Stimulated activated CD8-positive, alpha-beta memory T cell treated with anti-CD3 and anti-CD28 coated beads, Interleukin-7, amount 100 ng/mL, for 48 hours (primary cell): ENCODE results near the gene APC2.
A peak's percentile ranks its signal among the peaks of the same experiment; 100 is the strongest.
"Not testable (repeated sequence)": the region's sequence is repeated elsewhere in the genome, so short reads cannot be mapped to it uniquely, and the experiment has no call there.

Source experiments
- DNase-seq, 2 donors: peaks; one replicate each; pipeline ENCODE4 v3.0.0-alpha.2; 2020; ENCODE audit warnings: low read depth in 1 of 2; ENCODE audit errors: extremely low read depth in 1 of 2

Gene APC2

DNA sequence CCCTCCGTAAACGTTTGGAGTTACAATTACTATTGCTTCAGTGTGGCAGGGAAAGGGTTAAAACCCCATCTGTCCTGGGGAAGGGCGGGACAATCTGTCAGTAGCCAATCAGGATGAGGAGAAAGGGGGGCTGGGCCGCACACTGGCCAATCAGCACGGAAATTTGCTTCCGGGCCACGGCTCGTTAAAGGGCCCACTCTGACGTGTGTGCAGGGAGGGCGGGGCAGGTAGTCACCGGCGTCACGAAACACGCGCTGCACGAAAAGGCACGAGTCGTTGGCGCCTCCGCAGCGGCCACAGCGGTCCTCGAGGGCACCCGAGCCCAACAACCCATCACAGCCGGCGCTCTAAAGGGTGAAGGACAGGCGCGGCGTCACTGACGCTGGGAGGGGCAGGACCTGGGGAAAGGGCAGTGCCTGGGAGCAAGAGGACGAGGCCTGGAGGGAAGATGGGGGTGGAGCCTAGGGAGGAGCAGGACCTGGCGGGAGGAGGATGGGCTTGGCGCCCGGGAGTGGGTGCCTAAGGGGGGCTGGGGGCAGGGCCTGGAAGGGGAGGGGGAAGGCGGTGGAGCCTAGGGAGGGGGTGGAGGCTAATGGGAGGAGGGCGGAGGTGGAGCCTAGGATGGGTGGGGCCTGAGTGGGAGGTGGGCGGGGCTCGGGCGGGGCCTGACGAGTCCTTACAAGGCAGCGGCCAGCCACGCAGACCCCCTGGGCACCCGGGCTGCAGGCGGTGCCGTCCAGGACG lies 58.0 kb downstream of the APC2 start:
- DNase-seq = peak; percentile 69 to 89

DNA sequence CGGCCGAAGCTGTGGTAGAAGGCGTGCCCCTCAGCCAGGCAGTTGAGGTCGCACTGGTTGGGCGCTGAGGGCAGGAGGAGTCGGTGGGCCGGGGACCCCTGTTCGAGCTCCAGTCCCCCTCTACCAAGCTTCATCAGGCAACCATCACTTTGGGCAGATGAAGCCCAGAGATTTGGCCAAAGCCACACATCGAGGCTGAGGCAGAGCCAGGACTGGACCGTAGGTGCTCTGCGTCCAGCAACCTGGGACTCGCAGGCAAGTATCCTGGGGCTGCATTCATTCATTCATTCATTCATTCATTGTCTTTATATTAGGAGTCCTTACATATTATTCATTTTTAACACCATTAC lies 58.6 kb downstream of the APC2 start:
- no peak for DNase-seq

DNA sequence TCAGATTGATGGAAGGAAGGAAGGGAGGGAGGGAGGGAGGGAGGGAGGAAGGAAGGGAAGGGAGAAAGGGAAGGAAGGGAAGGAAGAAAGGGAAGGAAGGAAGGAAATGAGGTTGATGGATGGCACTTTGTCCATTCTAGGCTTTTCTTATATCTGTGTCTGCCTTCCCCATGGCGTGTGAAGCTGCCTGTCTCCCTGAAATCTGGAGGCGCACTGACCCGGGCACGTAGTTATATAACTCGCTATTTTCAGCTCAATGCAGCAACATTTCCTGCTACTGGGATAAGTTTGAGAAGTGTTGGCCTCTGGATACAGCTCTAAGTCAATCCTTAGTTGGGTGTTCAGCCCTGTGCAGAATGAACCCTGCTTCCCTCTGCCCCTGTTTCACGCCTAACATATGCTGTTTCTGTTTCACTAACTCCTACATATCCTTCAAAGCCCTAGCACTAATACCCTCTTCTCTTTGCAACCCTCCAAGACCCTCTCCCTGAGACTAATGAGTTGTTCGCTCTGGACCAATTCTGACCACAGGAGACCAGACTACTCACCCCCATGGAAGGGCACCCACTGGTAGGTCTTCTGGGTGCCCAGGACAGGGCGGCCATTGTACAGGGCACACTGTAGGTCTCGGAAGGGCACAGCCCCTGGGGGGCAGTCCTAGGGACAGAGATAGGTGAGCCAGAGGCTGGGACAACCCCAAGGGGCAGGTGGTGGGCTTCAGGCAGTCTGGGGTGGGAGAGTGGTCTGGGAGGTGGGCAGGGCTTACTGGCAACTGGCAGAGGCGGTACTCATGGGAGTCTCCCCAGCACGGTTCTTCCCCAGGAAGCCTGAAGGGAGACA lies 59.9 kb downstream of the APC2 start:
- no peak for DNase-seq

DNA sequence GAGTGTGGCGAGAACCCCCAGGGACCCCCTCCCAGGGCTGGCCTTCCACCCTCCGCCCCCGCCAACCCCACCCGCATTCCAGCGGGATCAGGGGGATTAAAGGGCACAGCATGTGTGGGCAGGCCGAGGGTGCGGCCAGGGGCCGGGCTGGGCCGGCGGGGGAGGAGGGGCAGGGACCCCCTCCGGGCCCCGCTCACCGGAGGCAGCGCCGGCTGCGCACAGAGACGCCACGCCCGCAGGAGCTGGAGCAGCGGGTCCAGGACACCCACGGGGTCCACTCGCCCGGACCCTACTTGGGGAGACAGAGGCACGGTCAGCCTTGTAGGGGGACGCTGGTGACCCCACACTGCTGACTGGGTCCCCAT lies 60.5 kb downstream of the APC2 start:
- DNase-seq = no peak

DNA sequence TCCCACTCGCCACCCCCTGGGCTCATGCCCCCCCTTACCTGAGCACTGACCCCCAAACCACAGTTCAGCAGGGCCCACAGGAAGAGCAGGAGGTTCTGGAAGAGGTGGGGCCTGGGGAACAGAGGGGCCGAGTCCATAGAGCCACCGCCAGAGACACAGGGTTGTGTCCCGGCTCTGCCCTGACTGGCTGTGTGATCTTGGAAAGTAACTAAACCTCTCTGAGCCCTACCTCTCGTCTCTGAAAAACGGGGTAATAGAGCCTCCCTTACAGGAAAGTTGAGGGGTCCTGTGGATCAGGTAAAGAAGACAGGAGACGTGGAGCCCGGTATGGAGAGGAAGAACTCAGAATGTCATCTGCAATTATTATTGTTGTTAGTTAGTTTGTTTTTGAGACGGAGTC lies 60.9 kb downstream of the APC2 start:
- no peak for DNase-seq

DNA sequence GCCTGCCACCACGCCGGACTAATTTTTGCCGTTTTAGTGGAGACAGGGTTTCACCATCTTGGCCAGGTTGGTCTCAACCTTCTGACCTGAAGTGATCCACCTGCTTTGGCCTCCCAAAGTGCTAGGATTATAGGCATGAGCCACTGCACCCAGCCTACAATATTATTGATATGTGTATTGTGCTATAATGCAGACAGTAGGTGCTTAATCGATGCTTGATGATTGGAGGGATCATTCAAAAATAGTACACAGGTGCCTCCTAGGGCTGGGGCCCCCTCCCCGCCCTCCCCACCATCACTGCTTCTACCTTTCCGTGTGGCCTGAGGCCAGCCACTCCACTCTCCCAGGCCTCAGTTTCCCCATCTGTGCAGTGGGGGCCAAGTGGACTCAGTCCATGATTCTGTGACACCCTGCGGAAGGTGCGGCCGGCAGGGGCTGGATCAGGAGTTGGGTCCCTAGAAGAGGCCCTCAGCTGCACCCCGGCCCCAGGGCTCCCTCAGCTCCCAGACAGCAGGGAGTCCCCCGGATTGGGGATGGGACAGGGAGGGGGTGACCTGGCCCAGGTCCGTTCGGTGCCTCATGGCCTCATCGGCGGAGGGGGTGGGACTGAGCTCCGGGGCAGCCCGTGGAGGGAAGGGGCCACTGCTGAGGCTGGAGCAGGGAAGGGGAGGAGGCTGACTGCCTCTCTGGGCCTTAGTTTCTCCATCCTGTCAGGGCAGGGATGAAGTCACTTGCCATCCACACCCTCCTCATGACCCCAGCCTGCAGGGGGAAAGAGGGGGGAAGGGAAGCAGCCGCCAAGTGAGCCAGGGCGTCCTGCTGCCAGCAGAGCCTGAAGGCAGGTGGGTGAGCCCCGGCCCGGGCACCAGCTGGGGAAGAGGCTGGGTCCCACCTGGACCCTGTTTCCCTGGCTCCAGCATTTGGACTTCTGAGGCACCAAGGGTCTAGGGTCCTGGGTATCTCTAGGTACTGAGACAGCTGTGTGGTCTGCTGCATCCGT lies 61.7 kb downstream of the APC2 start:
- DNase-seq = no peak

DNA sequence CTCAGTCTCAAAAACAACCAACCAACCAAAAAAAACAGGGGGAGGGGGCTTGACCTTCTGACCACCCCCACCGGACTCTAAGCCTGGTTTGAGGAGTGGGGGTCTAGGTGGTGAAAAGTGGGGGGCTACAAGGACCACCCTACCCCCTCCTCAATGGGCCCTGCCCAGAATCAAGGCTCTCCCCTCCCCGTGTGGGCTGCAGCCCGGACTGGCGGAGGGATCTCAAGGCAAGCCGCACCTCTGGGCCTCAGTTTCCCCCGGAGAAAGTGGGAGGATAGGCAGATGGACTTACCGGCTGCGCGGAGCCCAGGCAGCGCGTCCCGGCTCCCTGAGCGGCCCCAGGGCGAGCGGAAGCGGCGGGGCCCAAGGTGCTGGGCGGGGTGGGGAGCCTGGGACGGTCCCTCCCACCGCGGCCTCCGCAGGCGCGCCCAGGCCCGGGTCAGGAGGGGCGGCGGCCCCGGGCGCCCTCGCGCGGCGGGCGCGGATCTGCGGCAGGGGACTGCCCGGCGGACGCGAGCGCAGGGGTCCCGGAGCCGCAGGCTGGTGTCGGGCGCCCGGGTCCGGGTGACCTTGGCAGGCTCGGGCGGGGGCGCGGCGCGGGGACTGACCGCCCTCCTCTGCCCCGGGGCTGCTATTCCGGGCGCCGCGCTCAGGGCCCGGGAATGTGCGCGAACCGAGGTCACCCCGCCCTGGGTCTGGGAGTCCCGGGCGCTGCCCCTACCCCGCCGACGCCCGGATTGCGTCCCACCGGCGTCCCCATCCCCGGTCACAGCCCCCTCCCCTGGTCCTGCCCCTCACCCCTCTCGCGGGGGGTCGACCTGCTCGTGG lies 63.0 kb downstream of the APC2 start, which contains the start of gene ADAMTSL5:
Gene ADAMTSL5 (minus strand): TSS at position 349 of the 828 bp plus-strand sequence. CDS start 2,076 bp downstream, outside the sequence.
- DNase-seq = peak; percentile 56 to 57

DNA sequence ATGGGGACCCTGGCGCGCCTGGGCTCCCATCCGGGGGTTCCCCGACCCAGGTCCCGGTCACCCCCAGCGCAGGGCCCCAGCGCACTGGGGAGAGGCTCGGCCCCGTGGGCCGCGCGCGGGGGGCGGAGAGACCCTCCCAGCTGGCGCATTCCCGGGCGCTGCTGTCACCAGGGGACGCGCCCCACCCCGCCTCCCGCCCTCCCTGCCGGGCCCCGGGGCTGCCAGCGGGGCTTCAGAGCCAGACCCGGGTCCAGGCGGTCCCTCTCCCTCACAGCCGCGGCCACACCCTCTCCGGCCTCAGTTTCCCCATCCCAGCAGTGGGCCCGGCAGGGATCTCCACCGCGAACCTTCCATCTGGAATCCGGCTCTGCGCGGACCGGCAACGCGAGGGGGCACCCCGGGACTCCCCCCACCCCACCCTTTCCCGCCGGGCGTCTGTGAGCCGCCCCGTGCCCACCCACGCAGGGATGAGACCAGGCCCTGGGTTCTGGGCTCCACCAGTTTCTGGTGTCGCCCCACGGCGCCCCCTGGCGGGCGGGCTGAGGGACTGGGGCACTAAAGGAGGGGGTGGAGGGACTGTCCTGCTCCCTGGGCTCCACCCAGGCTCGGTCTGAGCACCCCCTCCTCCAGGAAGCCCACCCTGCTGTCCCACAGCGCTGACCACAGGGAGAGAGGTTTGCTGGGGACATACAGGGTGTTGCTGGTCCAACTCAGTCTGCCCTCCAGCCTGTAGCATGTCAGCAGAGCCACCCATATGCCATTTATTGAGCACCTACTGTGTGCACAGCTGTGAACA lies 63.8 kb downstream of the APC2 start:
- peak in 1 of 2 donors; percentile 62 for DNase-seq

DNA sequence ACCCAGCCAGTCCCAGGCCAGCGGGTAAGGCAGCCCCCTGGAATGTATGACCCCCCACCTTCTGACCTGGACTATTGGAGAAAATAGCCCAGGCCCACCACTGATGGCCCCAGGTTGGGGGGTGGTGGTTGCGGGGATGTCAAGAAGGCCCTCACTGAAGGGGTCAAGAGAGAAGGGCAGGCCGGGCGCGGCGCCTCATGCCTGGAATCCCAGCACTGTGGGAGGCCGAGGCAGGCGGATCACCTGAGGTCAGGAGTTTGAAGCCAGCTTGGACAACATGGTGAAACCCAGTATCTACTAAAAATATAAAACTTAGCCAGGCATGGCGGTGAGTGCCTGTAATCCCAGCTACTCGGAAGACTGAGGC lies 64.4 kb downstream of the APC2 start:
- DNase-seq = no peak

DNA sequence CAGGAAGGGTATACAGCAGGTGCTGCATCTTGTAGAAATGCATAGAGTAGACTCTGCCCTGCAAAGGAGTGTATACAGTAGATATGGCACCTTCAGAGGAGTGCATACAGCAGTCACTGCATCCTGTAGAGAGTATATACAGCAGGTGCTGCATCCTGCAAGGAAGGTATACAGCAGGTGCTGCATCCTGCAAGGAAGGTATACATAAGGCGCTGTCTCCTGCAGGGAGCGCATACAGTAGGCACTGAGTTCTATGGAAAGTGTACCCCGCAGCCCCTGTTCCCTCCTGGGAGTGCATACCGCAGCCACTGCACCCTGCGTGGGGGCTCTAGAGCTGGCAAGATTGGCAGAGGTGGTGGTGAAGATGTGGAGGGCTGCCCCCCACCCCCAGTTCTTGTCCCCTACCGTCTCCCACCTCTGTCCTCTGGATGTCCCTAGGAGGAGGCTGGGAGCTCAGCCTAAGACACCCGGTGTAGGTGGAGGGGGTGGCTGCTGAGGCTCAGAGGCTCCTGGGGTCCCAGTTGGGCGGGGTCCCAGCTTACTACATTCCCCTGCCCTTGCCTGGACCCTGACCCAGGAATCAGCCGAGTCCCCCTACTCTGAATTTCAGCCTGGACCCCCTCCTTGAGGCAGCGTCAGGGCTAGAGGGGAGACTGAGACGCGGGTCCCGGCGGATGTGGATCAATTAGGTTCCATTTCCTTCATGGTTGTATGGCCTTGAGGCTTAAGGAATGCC lies 65.2 kb downstream of the APC2 start:
- DNase-seq = no peak

DNA sequence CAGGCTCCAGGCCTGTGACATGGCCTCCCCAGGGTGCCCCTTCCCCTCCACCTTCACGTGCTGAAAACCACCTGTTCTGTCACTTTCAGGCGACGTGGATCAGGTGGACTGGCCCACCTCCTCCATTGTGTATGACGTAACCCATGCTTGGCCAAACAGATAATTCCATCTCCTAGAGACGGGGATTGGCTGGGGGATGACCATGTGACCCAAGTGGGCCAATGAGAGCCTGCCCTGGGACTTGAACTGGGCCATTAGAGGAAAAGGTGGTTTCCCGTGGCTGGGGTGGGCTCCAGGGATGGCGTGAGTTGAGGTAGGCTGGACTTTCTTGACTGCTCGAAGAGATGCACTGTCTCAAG lies 66.5 kb downstream of the APC2 start:
- DNase-seq = no peak

DNA sequence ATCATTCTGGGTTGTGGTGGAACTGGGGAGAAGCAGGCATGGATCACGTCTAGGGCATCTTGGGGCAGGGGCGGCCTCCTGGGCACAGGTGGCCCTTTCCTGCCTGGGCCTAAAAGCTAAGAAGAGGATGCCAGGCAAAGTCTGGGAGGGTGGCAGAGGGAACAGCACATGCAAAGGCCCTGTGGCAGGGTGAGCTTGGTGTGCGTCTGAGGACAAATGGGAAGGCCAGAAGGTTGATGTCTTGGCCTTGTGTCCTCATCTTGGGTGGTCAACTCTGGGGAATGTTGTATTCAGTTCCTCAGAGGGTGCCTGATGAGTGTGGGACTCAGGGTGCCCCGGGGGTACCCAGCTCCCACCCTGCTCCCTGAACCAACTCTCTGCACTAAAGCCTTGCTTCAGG lies 68.5 kb downstream of the APC2 start:
- DNase-seq = no peak

DNA sequence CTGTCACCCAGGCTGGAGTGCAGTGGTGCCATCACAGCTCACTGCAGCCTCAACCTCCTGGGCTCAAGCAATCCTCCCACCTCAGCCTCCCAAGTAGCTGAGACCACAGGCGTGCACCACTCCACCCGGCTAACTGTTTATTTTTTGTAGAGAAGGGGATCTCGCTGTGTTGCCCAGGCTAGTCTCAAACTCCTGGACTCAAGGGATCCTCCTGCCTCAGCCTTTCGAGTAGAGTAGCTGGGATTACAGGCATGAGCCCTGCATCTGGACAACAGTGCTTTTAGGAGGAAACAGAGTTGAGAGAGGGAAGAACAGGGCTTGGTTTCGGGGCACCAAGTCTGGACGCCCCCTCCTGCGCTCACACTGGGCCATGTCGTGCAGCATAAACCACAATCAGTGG lies 69.9 kb downstream of the APC2 start:
- DNase-seq = not testable (repeated sequence)

DNA sequence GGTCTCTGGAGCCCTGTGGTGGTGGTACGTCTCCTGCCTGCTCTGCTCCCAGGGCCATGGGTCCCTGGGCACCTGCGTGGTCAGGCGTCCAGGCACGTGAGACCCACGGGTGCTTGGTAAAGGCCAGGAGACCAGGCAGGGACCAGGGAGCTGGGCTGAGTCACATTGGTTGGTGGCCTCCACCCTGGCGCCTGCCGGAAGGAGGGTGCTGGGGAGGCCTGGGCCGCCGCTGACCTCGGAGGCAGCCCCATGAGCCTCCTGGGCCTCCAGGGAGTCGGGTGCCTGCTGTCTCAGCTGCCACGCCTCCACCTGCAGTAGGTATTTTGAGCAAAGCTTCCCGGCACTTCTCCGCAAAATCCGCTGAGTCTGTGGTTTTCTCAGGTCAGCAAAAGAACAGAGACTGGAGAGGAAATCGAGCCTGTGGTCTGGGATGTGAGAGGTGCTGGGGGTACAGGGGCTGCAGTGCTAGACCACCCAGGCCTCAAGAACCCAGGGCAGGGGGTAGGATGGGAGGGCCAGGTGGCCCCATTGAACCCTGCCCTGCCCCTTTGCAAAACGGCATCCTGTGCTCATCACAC lies 70.4 kb downstream of the APC2 start:
- no peak for DNase-seq

DNA sequence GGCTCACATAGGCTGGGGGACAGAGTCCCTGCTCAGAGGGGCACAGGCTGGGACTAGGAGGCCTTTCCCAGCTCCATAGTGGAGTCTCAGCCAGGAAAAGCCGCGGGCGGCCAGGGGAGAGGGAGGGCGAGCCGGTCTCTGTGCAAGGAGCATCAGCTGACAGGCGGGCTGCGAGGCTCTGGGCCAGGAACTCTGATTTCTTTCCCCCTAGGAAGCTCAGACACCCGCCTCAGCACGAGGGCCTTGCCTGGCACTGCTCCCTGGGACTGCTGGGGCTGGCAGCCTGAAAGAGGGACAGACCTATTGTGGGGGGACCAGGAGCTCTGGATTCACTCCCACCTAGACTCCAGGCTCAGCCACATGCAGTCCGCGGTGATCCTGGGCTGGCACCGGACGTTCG lies 71.7 kb downstream of the APC2 start:
- no peak for DNase-seq

DNA sequence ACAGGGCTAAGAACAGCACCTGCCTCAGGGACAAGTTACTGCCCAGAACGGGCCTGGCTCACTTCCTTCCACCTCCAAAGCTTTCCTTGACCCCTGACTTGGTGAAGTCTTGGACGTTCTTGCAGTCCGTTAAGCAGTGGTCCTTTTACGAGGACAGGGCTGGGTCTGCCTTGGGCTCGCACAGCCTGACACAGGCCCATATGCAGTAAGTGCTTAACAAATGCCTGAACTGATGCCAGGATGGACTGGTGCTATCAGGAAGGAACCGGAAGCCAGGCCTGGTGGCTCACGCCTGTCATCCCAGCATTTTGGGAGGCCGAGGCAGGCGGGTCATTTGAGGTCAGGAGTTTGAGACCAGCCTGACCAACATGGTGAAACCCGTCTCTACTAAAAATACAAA lies 72.1 kb downstream of the APC2 start:
- DNase-seq = no peak

DNA sequence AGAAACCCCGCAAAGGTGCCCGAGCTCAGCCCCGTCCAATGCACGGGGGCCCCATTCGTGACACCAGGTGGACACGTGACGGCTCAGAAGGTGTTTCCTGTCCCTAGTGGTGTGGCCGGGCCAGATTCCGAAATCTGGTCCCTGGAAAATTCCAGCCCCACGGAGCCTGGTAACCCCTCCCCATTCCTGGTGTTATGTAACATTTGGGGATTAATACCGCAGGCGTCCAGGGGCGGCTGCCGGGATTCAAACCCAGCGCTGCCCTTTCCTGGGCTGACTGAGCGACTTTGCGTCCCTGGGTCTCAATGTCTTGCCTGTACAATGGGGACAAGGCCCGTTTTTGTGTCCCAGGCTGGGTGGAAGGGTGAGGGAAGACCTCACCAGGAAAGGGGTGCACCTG lies 72.9 kb downstream of the APC2 start:
- no peak for DNase-seq
